MCF 10A (cell line): ENCODE results near the gene S100A7A. TPM values are rescaled to one million over a fixed set of nuclear protein-coding genes. Genes with fewer than 3 reads are reported as not detected.
"Not testable (repeated sequence)": the region's sequence is repeated elsewhere in the genome, so short reads cannot be mapped to it uniquely, and the experiment has no call there.

Source experiments
- BruUV-seq: library from RNA; stranded (reverse); fragments of 400-500 nt; replicated peaks from 2 replicates; lab custom pipeline; 2021; lab: Mats Ljungman, UMichigan
- CTCF ChIA-PET: fragments of 300-600 bp; sonication (Branson Sonifier 250); formaldehyde crosslinking; extraction: SDS; loops from one replicate; lab custom pipeline; 2021; ENCODE audit warnings: antibody characterized with exemption, inconsistent platforms; lab: Yijun Ruan, JAX
- POLR2A ChIA-PET: fragments of 300-600, 350-650 bp; sonication (Branson Sonifier 250); formaldehyde crosslinking; extraction: SDS; loops from one replicate; lab custom pipeline; 2020; ENCODE audit warnings: antibody characterized with exemption, inconsistent platforms; lab: Yijun Ruan, JAX
- DNase-seq: peaks from one replicate; pipeline ENCODE4 v3.0.0-alpha.2; 2018; ENCODE audit not compliant: unreplicated experiment
- H3K27ac Mint-ChIP-seq: one replicate; pipeline ENCODE4 v1.8.0; 2022; ENCODE audit warnings: mild to moderate bottlenecking, low read depth, mixed read lengths; ENCODE audit not compliant: unreplicated experiment
- H3K27me3 Mint-ChIP-seq: one replicate; pipeline ENCODE4 v1.8.0; 2022; ENCODE audit warnings: mixed read lengths; ENCODE audit not compliant: insufficient read depth, unreplicated experiment
- H3K36me3 Mint-ChIP-seq: one replicate; pipeline ENCODE4 v1.8.0; 2022; ENCODE audit warnings: mild to moderate bottlenecking, moderate library complexity, mixed read lengths; ENCODE audit not compliant: insufficient read depth, unreplicated experiment
- H3K4me1 Mint-ChIP-seq: one replicate; pipeline ENCODE4 v1.8.0; 2022; ENCODE audit warnings: mixed read lengths; ENCODE audit not compliant: insufficient read depth, unreplicated experiment
- H3K4me3 Mint-ChIP-seq: one replicate; pipeline ENCODE4 v1.8.0; 2022; ENCODE audit warnings: mild to moderate bottlenecking, moderate library complexity, mixed read lengths; ENCODE audit not compliant: unreplicated experiment
- H3K9me3 Mint-ChIP-seq: one replicate; pipeline ENCODE4 v1.8.0; 2022; ENCODE audit warnings: mixed read lengths; ENCODE audit not compliant: unreplicated experiment
- intact Hi-C: fragments of 100-400 bp; cut with micrococcal nuclease; formaldehyde crosslinking; loops from 2 replicates; pipeline ENCODE4 v1.14.1; 2022
- total RNA-seq: library from RNA; stranded (reverse); gene quantifications from 2 replicates; pipeline ENCODE4 v1.2.3, GENCODE V29; 2022
- TF ChIP-seq, protein P1 (sequence below): fragments of 200-600 bp; IDR thresholded peaks from one replicate; pipeline ENCODE4 v1.8.0; 2022; ENCODE audit warnings: antibody characterized with exemption, mild to moderate bottlenecking; ENCODE audit not compliant: unreplicated experiment

S100A7A gene
- total RNA-seq, 1 experiment from 2014 or later: not detected

DNA sequence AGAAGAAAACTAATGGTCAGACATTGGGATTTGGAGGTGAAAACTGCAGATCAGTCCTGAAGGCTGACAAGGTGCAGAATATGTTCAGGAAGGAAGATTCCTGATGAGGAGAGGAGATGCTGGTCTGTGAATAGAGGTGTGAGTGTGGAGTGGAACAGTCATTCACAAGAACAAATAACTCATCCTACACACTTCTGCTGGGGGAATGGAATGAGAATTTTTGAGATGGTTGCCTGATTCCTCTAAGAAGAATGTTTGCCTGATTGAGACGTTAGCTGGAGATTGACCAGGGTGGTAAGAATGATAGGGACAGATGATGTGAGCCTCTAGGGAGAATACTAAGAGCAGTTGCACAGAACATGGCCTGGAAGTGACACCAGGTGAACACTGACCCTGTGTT, 40.1 kb downstream of the S100A7A start:
- Mint-ChIP-seq H3K27ac (no peak overlapping the region), H3K4me3 (no peak overlapping the region), H3K27me3 (peaks cover 63% of the 10 kb centered on the region), H3K9me3 (no peaks in the 10 kb centered on the region), H3K36me3 (no peaks in the 10 kb centered on the region), H3K4me1 (no peaks in the 10 kb centered on the region)
- BruUV-seq: no TSS peak
- intact Hi-C loops: no loop called here
- ChIA-PET CTCF (interaction anchor here (0.6 to 2.2 kb wide), 9 partner anchors 10 to 408 kb away, joined by 3 to 13 read pairs (median 3); no protein-coding TSS in a partner anchor), POLR2A (no interaction called here)
- TF ChIP-seq, protein P1, sequence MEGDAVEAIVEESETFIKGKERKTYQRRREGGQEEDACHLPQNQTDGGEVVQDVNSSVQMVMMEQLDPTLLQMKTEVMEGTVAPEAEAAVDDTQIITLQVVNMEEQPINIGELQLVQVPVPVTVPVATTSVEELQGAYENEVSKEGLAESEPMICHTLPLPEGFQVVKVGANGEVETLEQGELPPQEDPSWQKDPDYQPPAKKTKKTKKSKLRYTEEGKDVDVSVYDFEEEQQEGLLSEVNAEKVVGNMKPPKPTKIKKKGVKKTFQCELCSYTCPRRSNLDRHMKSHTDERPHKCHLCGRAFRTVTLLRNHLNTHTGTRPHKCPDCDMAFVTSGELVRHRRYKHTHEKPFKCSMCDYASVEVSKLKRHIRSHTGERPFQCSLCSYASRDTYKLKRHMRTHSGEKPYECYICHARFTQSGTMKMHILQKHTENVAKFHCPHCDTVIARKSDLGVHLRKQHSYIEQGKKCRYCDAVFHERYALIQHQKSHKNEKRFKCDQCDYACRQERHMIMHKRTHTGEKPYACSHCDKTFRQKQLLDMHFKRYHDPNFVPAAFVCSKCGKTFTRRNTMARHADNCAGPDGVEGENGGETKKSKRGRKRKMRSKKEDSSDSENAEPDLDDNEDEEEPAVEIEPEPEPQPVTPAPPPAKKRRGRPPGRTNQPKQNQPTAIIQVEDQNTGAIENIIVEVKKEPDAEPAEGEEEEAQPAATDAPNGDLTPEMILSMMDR: no peak
- no peak for DNase-seq

DNA sequence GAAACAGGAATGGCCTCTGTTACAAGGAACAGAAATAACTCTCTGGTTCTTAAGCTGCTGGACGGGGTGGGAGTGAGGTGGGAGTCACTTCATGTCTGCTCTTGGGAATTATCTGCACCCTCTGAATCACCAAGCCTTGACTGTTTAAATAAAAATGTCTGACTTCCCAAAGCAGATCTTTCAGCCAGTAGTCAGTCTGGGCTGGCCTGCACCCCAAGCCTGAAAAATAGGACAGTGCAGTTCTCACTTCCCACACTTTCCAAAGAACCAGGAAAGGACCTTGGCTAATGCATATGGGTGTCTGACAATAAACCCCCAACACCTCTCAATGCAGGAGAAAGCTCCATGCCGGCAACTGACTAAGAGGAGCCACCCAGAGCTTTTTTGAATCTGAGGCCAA, 43.3 kb downstream of the S100A7A start:
- Mint-ChIP-seq H3K27me3 (peaks cover 85% of the 10 kb centered on the region), H3K36me3 (no peaks in the 10 kb centered on the region), H3K27ac (no peak overlapping the region), H3K9me3 (no peaks in the 10 kb centered on the region), H3K4me1 (no peaks in the 10 kb centered on the region), H3K4me3 (no peak overlapping the region)
- intact Hi-C loops: no loop called here
- ChIA-PET POLR2A (no interaction called here), CTCF (interaction anchor here (0.6 to 2.0 kb wide), 5 partner anchors 35 to 143 kb away, joined by 3 to 8 read pairs (median 4); no protein-coding TSS in a partner anchor)
- BruUV-seq: no TSS peak
- TF ChIP-seq, protein P1: no peak
- DNase-seq: no peak

DNA sequence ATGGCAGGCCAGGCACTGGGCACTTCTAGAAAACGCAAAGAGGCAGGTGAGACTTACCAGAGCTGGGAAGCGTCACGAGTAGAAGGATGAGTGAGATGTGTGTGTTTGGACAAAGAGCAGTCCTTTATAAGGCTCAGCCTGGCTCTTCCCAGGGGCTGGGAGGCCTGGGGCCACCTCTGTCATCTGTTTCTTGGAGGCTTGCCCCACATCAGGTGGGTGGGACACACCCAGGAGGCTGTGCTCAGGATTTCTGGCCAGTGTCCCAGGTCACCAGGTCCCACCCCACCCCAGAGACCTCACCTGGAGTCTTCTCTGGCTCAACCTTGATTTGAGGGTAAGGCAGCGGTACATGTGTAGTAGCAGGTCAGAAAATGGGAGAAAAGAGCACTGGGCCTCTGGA, 44.2 kb downstream of the S100A7A start, which contains the start of gene S100A7:
S100A7 (minus strand) TSS at position 101 of the 400 bp plus-strand sequence. CDS start 1,638 bp downstream, outside the sequence.
- CTCF ChIA-PET: interaction anchor here (0.7 to 1.2 kb wide), 2 partner anchors 34 to 645 kb away, joined by 4 read pairs; no protein-coding TSS in a partner anchor
- Mint-ChIP-seq H3K36me3 (no peaks in the 10 kb centered on the region), H3K9me3 (no peaks in the 10 kb centered on the region), H3K27me3 (peaks cover 84% of the 10 kb centered on the region), H3K4me1 (no peaks in the 10 kb centered on the region), H3K4me3 (no peak within 1 kb of the TSS), H3K27ac (no peak within 1 kb of the TSS)
- intact Hi-C loops: no loop called here
- TF ChIP-seq, protein P1: no peak
- DNase-seq: no peak
- BruUV-seq: no TSS peak
- POLR2A ChIA-PET: no interaction called here

DNA sequence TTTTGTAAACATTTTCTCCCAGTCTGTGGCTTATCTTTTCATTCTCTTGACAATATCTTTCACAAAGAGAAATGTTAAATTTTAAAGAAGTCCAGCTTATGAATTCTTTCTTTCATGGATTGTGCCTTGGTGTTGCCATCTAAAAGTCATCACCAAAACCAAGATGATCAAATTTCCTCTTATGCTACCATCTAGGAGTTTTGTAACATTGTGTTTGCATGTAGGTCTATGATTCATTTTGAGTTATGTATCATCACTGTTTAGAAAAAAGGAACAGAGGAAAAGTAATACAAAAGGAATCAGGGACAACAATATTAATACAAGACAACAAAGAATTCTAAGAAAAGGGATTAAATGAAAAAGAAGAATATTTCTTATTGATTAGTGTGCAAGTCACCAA, 46.4 kb downstream of the S100A7A start:
- H3K4me3 Mint-ChIP-seq: not testable (repeated sequence)

More for the DNA sequence above, 46.4 kb downstream of the S100A7A start:
- CTCF ChIA-PET, BruUV-seq, H3K36me3 Mint-ChIP-seq, H3K27ac Mint-ChIP-seq, POLR2A ChIA-PET, H3K9me3 Mint-ChIP-seq, intact Hi-C loops, DNase-seq, H3K4me1 Mint-ChIP-seq: not testable (repeated sequence)
- peaks cover 62% of the 10 kb centered on the region for H3K27me3 Mint-ChIP-seq
